ENCODE measurements around the gene BMP8A. TPM values are rescaled to one million over a fixed set of nuclear protein-coding genes. Genes with fewer than 3 reads are reported as not detected.
"Not testable (repeated sequence)": the region's sequence is repeated elsewhere in the genome, so short reads cannot be mapped to it uniquely, and the experiment has no call there.

BMP8A gene
- total RNA-seq, 2 experiments from 2014 or later = 0.16 TPM; not detected in 1

- Mint-ChIP-seq H3K4me1 (ENCODE audit: low read depth) (no peaks in the 10 kb centered on the region), H3K4me3 (no peak overlapping the region), H3K36me3 (ENCODE audit: low read depth) (peaks cover 48% of the 10 kb centered on the region), H3K27ac (no peak overlapping the region), H3K27me3 (ENCODE audit: low read depth) (peaks cover 1% of the 10 kb centered on the region), H3K9me3 (ENCODE audit: insufficient read depth) (no peaks in the 10 kb centered on the region)
- no peak for ATAC-seq
- DNase-seq = no peak
- CTCF ChIA-PET = interaction anchor here (1.1 to 1.2 kb wide), 2 partner anchors 54 to 173 kb away, joined by 3 read pairs; no protein-coding TSS in a partner anchor
- POLR2A ChIA-PET = no interaction called here
These were observed 6.2 kb upstream of the BMP8A start for GRCh38 chr1:39485046-39485803.

- peaks cover 10% of the 10 kb centered on the region for H3K4me1 Mint-ChIP-seq (ENCODE audit: low read depth)
- no peak overlapping the region for H3K27ac Mint-ChIP-seq
- ChIA-PET POLR2A (interaction anchor here (0.6 kb wide), 1 partner anchor 96 kb away, joined by 3 read pairs; no protein-coding TSS in a partner anchor), CTCF (interaction anchor here (1.3 to 1.4 kb wide), 2 partner anchors 51 to 295 kb away, joined by 3 to 6 read pairs; no protein-coding TSS in a partner anchor)
- H3K9me3 Mint-ChIP-seq (ENCODE audit: insufficient read depth) = no peaks in the 10 kb centered on the region
- H3K27me3 Mint-ChIP-seq (ENCODE audit: low read depth) = peaks cover 18% of the 10 kb centered on the region
- peaks cover 30% of the 10 kb centered on the region for H3K36me3 Mint-ChIP-seq (ENCODE audit: low read depth)
- DNase-seq (no peak), ATAC-seq (no peak)
- H3K4me3 Mint-ChIP-seq = no peak overlapping the region
These were observed 3.4 kb upstream of the BMP8A start for GRCh38 chr1:39488012-39488545.

GRCh38 chr1:39488793-39489566, 2.5 kb upstream of the BMP8A start:
- Mint-ChIP-seq H3K9me3 (ENCODE audit: insufficient read depth) (no peaks in the 10 kb centered on the region), H3K36me3 (ENCODE audit: low read depth) (peaks cover 26% of the 10 kb centered on the region)

GRCh38 chr1:39489567-39490239, 1.7 kb upstream of the BMP8A start:
- DNase-seq = no peak
- Mint-ChIP-seq H3K4me1 (ENCODE audit: low read depth) (peaks cover 10% of the 10 kb centered on the region), H3K27ac (no peak overlapping the region), H3K27me3 (ENCODE audit: low read depth) (peaks cover 31% of the 10 kb centered on the region), H3K4me3 (no peak overlapping the region), H3K9me3 (ENCODE audit: insufficient read depth) (no peaks in the 10 kb centered on the region), H3K36me3 (ENCODE audit: low read depth) (peaks cover 22% of the 10 kb centered on the region)
- CTCF ChIA-PET = interaction anchor here (0.6 to 1.9 kb wide), 3 partner anchors 49 to 186 kb away, joined by 3 to 8 read pairs (median 3); no protein-coding TSS in a partner anchor
- no peak for ATAC-seq
- POLR2A ChIA-PET = no interaction called here

More at GRCh38 chr1:39488793-39489566, 2.5 kb upstream of the BMP8A start:
- ATAC-seq (no peak), DNase-seq (no peak)
- ChIA-PET CTCF (interaction anchor here (0.6 to 1.9 kb wide), 4 partner anchors 50 to 296 kb away, joined by 3 to 8 read pairs (median 3); no protein-coding TSS in a partner anchor), POLR2A (interaction anchor here (0.6 kb wide), 1 partner anchor 97 kb away, joined by 3 read pairs; no protein-coding TSS in a partner anchor)
- Mint-ChIP-seq H3K27me3 (ENCODE audit: low read depth) (peaks cover 25% of the 10 kb centered on the region), H3K4me1 (ENCODE audit: low read depth) (peaks cover 10% of the 10 kb centered on the region), H3K27ac (no peak overlapping the region), H3K4me3 (no peak overlapping the region)

- H3K4me1 Mint-ChIP-seq (ENCODE audit: low read depth) = peaks cover 10% of the 10 kb centered on the region
- no peaks in the 10 kb centered on the region for H3K9me3 Mint-ChIP-seq (ENCODE audit: insufficient read depth)
- H3K36me3 Mint-ChIP-seq (ENCODE audit: low read depth) = peaks cover 13% of the 10 kb centered on the region
- POLR2A ChIA-PET = no interaction called here
- peak overlapping the region; percentile 50 for H3K4me3 Mint-ChIP-seq
- ATAC-seq (peak; percentile 28), DNase-seq (peak; percentile 24)
- peaks cover 31% of the 10 kb centered on the region for H3K27me3 Mint-ChIP-seq (ENCODE audit: low read depth)
- no peak overlapping the region for H3K27ac Mint-ChIP-seq
- CTCF ChIA-PET = interaction anchor here (1.9 kb wide), 1 partner anchor 48 kb away, joined by 8 read pairs; no protein-coding TSS in a partner anchor
These were observed 765 bp upstream of the BMP8A start for GRCh38 chr1:39490596-39491145.

- POLR2A ChIA-PET; H3K4me1 Mint-ChIP-seq (ENCODE audit: low read depth); ATAC-seq; DNase-seq; H3K27ac Mint-ChIP-seq; H3K36me3 Mint-ChIP-seq (ENCODE audit: low read depth); H3K9me3 Mint-ChIP-seq (ENCODE audit: insufficient read depth): not testable (repeated sequence)
- CTCF ChIA-PET = interaction anchor here (0.6 to 1.0 kb wide), 2 partner anchors 11 to 46 kb away, joined by 3 read pairs; no protein-coding TSS in a partner anchor
- Mint-ChIP-seq H3K27me3 (ENCODE audit: low read depth) (peaks cover 32% of the 10 kb centered on the region), H3K4me3 (peak overlapping the region; percentile 50)
These were observed 944 bp downstream of the BMP8A start for GRCh38 chr1:39492118-39493042.

- H3K27ac Mint-ChIP-seq; POLR2A ChIA-PET; DNase-seq; H3K36me3 Mint-ChIP-seq (ENCODE audit: low read depth); H3K9me3 Mint-ChIP-seq (ENCODE audit: insufficient read depth); H3K4me1 Mint-ChIP-seq (ENCODE audit: low read depth); ATAC-seq: not testable (repeated sequence)
- CTCF ChIA-PET = interaction anchor here (0.6 kb wide), 2 partner anchors 12 to 93 kb away, joined by 3 read pairs; no protein-coding TSS in a partner anchor
- peaks cover 35% of the 10 kb centered on the region for H3K27me3 Mint-ChIP-seq (ENCODE audit: low read depth)
- peak overlapping the region; percentile 50 for H3K4me3 Mint-ChIP-seq
These were observed 1.8 kb downstream of the BMP8A start for GRCh38 chr1:39493043-39493810.

GRCh38 chr1:39494671-39495410, 3.4 kb downstream of the BMP8A start:
- peaks cover 35% of the 10 kb centered on the region for H3K27me3 Mint-ChIP-seq (ENCODE audit: low read depth)
- H3K4me1 Mint-ChIP-seq (ENCODE audit: low read depth) = peaks cover 10% of the 10 kb centered on the region
- no peaks in the 10 kb centered on the region for H3K36me3 Mint-ChIP-seq (ENCODE audit: low read depth)
- H3K4me3 Mint-ChIP-seq = no peak overlapping the region
- ATAC-seq = no peak
- H3K27ac Mint-ChIP-seq = no peak overlapping the region
- ChIA-PET POLR2A (no interaction called here), CTCF (no interaction called here)
- H3K9me3 Mint-ChIP-seq (ENCODE audit: insufficient read depth) = no peaks in the 10 kb centered on the region
- no peak for DNase-seq

- DNase-seq; H3K36me3 Mint-ChIP-seq (ENCODE audit: low read depth); H3K4me3 Mint-ChIP-seq; POLR2A ChIA-PET; H3K27ac Mint-ChIP-seq; H3K4me1 Mint-ChIP-seq (ENCODE audit: low read depth); H3K9me3 Mint-ChIP-seq (ENCODE audit: insufficient read depth); ATAC-seq; CTCF ChIA-PET: not testable (repeated sequence)
- peaks cover 39% of the 10 kb centered on the region for H3K27me3 Mint-ChIP-seq (ENCODE audit: low read depth)
These were observed 5.1 kb downstream of the BMP8A start for GRCh38 chr1:39496520-39496919.

Measured in activated CD8-positive, alpha-beta T cell treated with anti-CD3 and anti-CD28 coated beads, Interleukin-2, amount 10 ng/mL, durations not matched to agents 7 days and 5 days (primary cell).